HepG2 (cell line): ENCODE data around the gene SMAD3. TPM values are rescaled to one million over a fixed set of nuclear protein-coding genes. Genes with fewer than 3 reads are reported as not detected.
A peak's percentile ranks its signal among the peaks of the same experiment; 100 is the strongest.

Experiments
- AKAP8 ChIP-seq: sonication (generic); formaldehyde crosslinking; IDR thresholded peaks from 2 replicates; pipeline ENCODE4 v1.5.1; 2020; ENCODE audit warnings: mild to moderate bottlenecking, missing genetic modification reagents
- FOSL2 ChIP-seq: sonication (generic); formaldehyde crosslinking; IDR thresholded peaks from 2 replicates; pipeline ENCODE4 v1.4.0; 2020; ENCODE audit warnings: missing genetic modification reagents
- FOXP1 ChIP-seq, 2 experiments: fragments of 450-650 bp in 1 of 2; IDR thresholded peaks; 2 replicates each; pipeline ENCODE4 v1.6.1; 2017 to 2018; ENCODE audit warnings: antibody characterized with exemption in 1 of 2
- KDM6A ChIP-seq: IDR thresholded peaks from 2 replicates; pipeline ENCODE4 v1.6.1; 2016; ENCODE audit warnings: low read depth
- KLF16 ChIP-seq, 2 experiments: sonication (generic) in 1 of 2; formaldehyde crosslinking in 1 of 2; IDR thresholded peaks; 2 replicates each; pipeline versions ENCODE4 v1.6.1 to v1.8.0; 2016 to 2023; ENCODE audit warnings: missing genetic modification reagents in 2 of 2, missing compliant biosample characterization in 1 of 2
- MIER2 ChIP-seq: IDR thresholded peaks from 2 replicates; pipeline ENCODE4 v1.6.1; 2016; ENCODE audit warnings: missing biosample characterization, missing genetic modification reagents
- MIER3 ChIP-seq: IDR thresholded peaks from 2 replicates; pipeline ENCODE4 v1.6.1; 2016; ENCODE audit warnings: missing compliant biosample characterization, borderline replicate concordance
- MXI1 ChIP-seq: IDR thresholded peaks from 3 replicates; pipeline ENCODE4 v1.6.1; 2012; ENCODE audit warnings: low read depth, low read length, inconsistent platforms, borderline replicate concordance
- NCOA1 ChIP-seq: sonication (generic); formaldehyde crosslinking; IDR thresholded peaks from 2 replicates; pipeline ENCODE4 v1.9.0; 2021; ENCODE audit warnings: missing genetic modification reagents
- PHF8 ChIP-seq: sonication (generic); formaldehyde crosslinking; IDR thresholded peaks from 2 replicates; pipeline ENCODE4 v1.5.0; 2020; ENCODE audit warnings: missing genetic modification reagents
- SALL1 ChIP-seq: sonication (generic); formaldehyde crosslinking; IDR thresholded peaks from 2 replicates; pipeline ENCODE4 v1.8.0; 2022; ENCODE audit warnings: mild to moderate bottlenecking, missing genetic modification reagents
- SALL2 ChIP-seq: sonication (generic); formaldehyde crosslinking; IDR thresholded peaks from 2 replicates; pipeline ENCODE4 v1.8.1; 2023; ENCODE audit warnings: mild to moderate bottlenecking, missing genetic modification reagents, inconsistent platforms
- TBX2 ChIP-seq: sonication (generic); formaldehyde crosslinking; IDR thresholded peaks from 2 replicates; pipeline ENCODE4 v1.5.0; 2020; ENCODE audit warnings: missing genetic modification reagents, mild to moderate bottlenecking, borderline replicate concordance
- TCF7L2 ChIP-seq: IDR thresholded peaks from 2 replicates; pipeline ENCODE4 v1.6.1; 2011; ENCODE audit warnings: mild to moderate bottlenecking, low read depth, low read length, moderate library complexity
- YEATS4 ChIP-seq: sonication (generic); formaldehyde crosslinking; IDR thresholded peaks from 2 replicates; pipeline ENCODE4 v1.4.0; 2020; ENCODE audit warnings: missing genetic modification reagents, borderline replicate concordance
- ZNF543 ChIP-seq: sonication (generic); formaldehyde crosslinking; IDR thresholded peaks from 2 replicates; pipeline ENCODE4 v1.4.0; 2020; ENCODE audit warnings: mild to moderate bottlenecking, missing genetic modification reagents
- ZNF746 ChIP-seq: sonication (generic); formaldehyde crosslinking; IDR thresholded peaks from 2 replicates; pipeline ENCODE4 v1.8.0; 2022; ENCODE audit warnings: mild to moderate bottlenecking, missing genetic modification reagents
- polyA plus RNA-seq, 8 experiments: library from polyadenylated mRNA; depleted of rRNA in 3 of 8; stranded (reverse) in 7 of 8; unstranded in 1 of 8; fragments of >200 nt; fragmentation: Illumina TruSeq in 4 of 8; extraction: Trizol in 4 of 8; gene quantifications; 2 replicates each; pipeline versions ENCODE4 v1.2.1 to v1.2.3, GENCODE V29; 2011 to 2016; ENCODE audit warnings: low read depth in 4 of 8, missing spikeins in 1 of 8, mixed read lengths in 1 of 8; ENCODE audit not compliant: insufficient read depth in 1 of 8
- total RNA-seq, 5 experiments: library from RNA; depleted of rRNA; stranded (reverse); fragments of >200 nt; fragmentation: Illumina TruSeq; extraction: Trizol; gene quantifications; 2 replicates each; pipeline ENCODE4 v1.2.3, GENCODE V29; 2016; ENCODE audit warnings: low read depth in 1 of 5
- TF ChIP-seq, protein P1 (sequence below): IDR thresholded peaks from 2 replicates; pipeline ENCODE4 v1.6.1; 2016; ENCODE audit warnings: low read depth, borderline replicate concordance
- TF ChIP-seq, protein P2 (sequence below): sonication (generic); formaldehyde crosslinking; conservative IDR thresholded peaks from 2 replicates; pipeline ENCODE4 v1.8.0; 2022; ENCODE audit warnings: mild to moderate bottlenecking, moderate library complexity, missing genetic modification reagents
- TF ChIP-seq, protein P3 (sequence below), 2 experiments: sonication (generic) in 1 of 2; formaldehyde crosslinking in 1 of 2; IDR thresholded peaks; 2 replicates each; pipeline versions ENCODE4 v1.4.0 to v1.6.1; 2016 to 2020; ENCODE audit warnings: borderline replicate concordance in 1 of 2, low read depth in 1 of 2, mild to moderate bottlenecking in 1 of 2, missing genetic modification reagents in 1 of 2
- TF ChIP-seq, protein P4 (sequence below): sonication (generic); formaldehyde crosslinking; IDR thresholded peaks from 2 replicates; pipeline ENCODE4 v1.4.0; 2020; ENCODE audit warnings: missing genetic modification reagents, borderline replicate concordance

SMAD3 gene
- total and polyA plus RNA-seq, 2 of the 13 experiments (the other 11 are each of a cell fraction or from before 2014, with no cell fraction given): 8.6 to 56.3 TPM

DNA sequence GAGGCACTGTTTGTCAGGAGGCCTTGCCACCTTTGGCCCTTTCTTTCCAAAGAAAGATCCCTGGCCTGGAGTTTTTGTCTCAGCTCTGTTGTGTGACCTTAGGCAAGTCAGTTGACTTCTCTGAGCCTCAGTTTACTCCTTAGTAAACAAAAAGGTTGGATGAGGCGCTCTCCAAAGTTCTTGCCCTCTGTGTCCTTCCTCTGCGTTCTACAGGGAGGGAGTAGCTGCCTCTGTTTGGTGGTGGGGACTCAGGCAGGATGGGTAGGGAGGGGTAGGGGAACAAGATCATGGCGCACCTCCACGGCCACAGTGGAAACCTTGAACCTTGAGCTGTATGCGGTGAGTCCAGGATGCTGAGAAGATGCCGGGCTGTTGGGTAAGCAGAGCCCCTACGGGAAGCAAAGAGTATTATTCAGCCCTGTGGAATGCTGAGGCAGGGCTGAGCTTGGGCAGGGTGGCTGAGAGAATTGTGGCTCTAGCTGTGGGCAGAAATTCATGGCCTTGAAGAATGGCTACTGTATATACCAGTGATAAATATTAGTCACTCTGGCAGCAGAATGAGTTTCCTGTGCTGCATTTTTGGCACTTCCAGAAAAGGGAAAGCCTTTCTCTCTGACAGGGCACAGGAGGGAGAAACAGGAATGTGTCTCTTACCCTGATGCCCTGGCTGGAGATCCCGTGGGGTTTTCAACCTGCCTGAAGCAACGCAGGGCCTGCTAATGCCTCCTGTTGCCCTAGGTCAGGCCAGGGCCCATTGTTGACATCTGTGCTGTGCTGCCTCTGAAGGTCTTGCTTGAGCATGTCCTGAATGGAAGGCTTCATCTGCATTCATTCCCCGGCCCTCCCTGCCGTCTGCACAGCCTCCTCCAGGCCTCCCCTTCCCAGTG, 39.9 kb downstream of the SMAD3 start (continued):
- TF ChIP-seq, protein P1, sequence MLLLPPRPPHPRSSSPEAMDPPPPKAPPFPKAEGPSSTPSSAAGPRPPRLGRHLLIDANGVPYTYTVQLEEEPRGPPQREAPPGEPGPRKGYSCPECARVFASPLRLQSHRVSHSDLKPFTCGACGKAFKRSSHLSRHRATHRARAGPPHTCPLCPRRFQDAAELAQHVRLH (CRISPR knock-in tag): peak; percentile 94; the same call in 1 of the 2 replicates
- 0 out of 2 replicates have a peak, but pooled peaks have one; percentile 36 for TF ChIP-seq PHF8 (CRISPR knock-in tag)
- TF ChIP-seq ZNF746: peak; percentile 71
- peak; percentile 72 for TF ChIP-seq TBX2 (CRISPR knock-in tag)
- peak; percentile 93 for TF ChIP-seq SALL1 (CRISPR knock-in tag)
- TF ChIP-seq FOXP1 (IDR thresholded peaks at IDR 0.05): no peak
- peak; percentile 60 for TF ChIP-seq FOXP1 (CRISPR knock-in tag; IDR thresholded peaks at IDR 0.05)
- TF ChIP-seq ZNF543: 0 out of 2 replicates have a peak, but pooled peaks have one; percentile 35
- TF ChIP-seq, protein P2, sequence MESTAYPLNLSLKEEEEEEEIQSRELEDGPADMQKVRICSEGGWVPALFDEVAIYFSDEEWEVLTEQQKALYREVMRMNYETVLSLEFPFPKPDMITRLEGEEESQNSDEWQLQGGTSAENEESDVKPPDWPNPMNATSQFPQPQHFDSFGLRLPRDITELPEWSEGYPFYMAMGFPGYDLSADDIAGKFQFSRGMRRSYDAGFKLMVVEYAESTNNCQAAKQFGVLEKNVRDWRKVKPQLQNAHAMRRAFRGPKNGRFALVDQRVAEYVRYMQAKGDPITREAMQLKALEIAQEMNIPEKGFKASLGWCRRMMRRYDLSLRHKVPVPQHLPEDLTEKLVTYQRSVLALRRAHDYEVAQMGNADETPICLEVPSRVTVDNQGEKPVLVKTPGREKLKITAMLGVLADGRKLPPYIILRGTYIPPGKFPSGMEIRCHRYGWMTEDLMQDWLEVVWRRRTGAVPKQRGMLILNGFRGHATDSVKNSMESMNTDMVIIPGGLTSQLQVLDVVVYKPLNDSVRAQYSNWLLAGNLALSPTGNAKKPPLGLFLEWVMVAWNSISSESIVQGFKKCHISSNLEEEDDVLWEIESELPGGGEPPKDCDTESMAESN (CRISPR knock-in tag): 0 out of 2 replicates have a peak, but pooled peaks have one; percentile 51
- TF ChIP-seq MIER2: 0 out of 2 replicates have a peak, but pooled peaks have one; percentile 55
- TF ChIP-seq AKAP8: 0 out of 2 replicates have a peak, but pooled peaks have one; percentile 62
- TF ChIP-seq NCOA1 (CRISPR knock-in tag): no peak
- TF ChIP-seq, protein P3, sequence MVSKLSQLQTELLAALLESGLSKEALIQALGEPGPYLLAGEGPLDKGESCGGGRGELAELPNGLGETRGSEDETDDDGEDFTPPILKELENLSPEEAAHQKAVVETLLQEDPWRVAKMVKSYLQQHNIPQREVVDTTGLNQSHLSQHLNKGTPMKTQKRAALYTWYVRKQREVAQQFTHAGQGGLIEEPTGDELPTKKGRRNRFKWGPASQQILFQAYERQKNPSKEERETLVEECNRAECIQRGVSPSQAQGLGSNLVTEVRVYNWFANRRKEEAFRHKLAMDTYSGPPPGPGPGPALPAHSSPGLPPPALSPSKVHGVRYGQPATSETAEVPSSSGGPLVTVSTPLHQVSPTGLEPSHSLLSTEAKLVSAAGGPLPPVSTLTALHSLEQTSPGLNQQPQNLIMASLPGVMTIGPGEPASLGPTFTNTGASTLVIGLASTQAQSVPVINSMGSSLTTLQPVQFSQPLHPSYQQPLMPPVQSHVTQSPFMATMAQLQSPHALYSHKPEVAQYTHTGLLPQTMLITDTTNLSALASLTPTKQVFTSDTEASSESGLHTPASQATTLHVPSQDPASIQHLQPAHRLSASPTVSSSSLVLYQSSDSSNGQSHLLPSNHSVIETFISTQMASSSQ (IDR thresholded peaks at IDR 0.05; ENCODE audit: low read depth): no peak
- TF ChIP-seq, protein P3 (CRISPR knock-in tag; IDR thresholded peaks at IDR 0.05; ENCODE audit: borderline replicate concordance): peak; percentile 65; the same call in 1 of the 2 replicates
- peak; percentile 75 for TF ChIP-seq KDM6A (CRISPR knock-in tag)
- peak; percentile 51; the same call in 1 of the 3 replicates for TF ChIP-seq MXI1
- no peak for TF ChIP-seq TCF7L2
- TF ChIP-seq SALL2 (CRISPR knock-in tag): peak; percentile 55; the same call in 1 of the 2 replicates
- TF ChIP-seq, protein P4, sequence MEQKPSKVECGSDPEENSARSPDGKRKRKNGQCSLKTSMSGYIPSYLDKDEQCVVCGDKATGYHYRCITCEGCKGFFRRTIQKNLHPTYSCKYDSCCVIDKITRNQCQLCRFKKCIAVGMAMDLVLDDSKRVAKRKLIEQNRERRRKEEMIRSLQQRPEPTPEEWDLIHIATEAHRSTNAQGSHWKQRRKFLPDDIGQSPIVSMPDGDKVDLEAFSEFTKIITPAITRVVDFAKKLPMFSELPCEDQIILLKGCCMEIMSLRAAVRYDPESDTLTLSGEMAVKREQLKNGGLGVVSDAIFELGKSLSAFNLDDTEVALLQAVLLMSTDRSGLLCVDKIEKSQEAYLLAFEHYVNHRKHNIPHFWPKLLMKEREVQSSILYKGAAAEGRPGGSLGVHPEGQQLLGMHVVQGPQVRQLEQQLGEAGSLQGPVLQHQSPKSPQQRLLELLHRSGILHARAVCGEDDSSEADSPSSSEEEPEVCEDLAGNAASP (CRISPR knock-in tag): peak; percentile 88
- TF ChIP-seq MIER3 (CRISPR knock-in tag): peak; percentile 84; the same call in 1 of the 2 replicates
- TF ChIP-seq FOSL2 (CRISPR knock-in tag): peak; percentile 98
- TF ChIP-seq YEATS4 (CRISPR knock-in tag): peak; percentile 26; the same call in 1 of the 2 replicates
- TF ChIP-seq KLF16 (CRISPR knock-in tag; IDR thresholded peaks at IDR 0.05): peak in 1 of 2 experiments; percentile 80; a peak in 2 of 4 replicates
